IMR-90 (cell line): ENCODE results near the gene SPCS3. TPM values are rescaled to one million over a fixed set of nuclear protein-coding genes. Genes with fewer than 3 reads are reported as not detected.

Experiments used
- ATAC-seq: fragments of 200-7000 bp; cut with Tn5 transposase; 2 replicates; pipeline ENCODE4 v1.9.1; 2020; ENCODE audit warnings: low read depth, mild to moderate bottlenecking, moderate library complexity
- BruUV-seq: library from RNA; stranded (reverse); fragments of 400-500 nt; replicated peaks from 2 replicates; lab custom pipeline; 2021; lab: Mats Ljungman, UMichigan
- CTCF ChIA-PET: fragments of 300-600 bp; formaldehyde crosslinking; extraction: SDS; loops from one replicate; lab custom pipeline; 2021; ENCODE audit warnings: antibody characterized with exemption; lab: Yijun Ruan, JAX
- POLR2A ChIA-PET: fragments of 300-600 bp; sonication (Branson Sonifier 250); formaldehyde crosslinking; loops from one replicate; lab custom pipeline; 2022; ENCODE audit warnings: antibody characterized with exemption; ENCODE audit not compliant: unreplicated experiment; lab: Charles Lee
- DNase-seq: peaks from one replicate; pipeline ENCODE4 v3.0.0; 2013
- H2AFZ ChIP-seq: replicated peaks from 2 replicates; pipeline ENCODE3; 2013; ENCODE audit warnings: low read length, mild to moderate bottlenecking; ENCODE audit not compliant: poor library complexity
- H2AK5ac ChIP-seq: 2 replicates; pipeline ENCODE4 v1.6.1; 2013; ENCODE audit warnings: low read depth, low read length, inconsistent platforms
- H2AK9ac ChIP-seq: replicated peaks from 2 replicates; pipeline ENCODE3; 2013; ENCODE audit warnings: mild to moderate bottlenecking, low read depth, low read length, moderate library complexity; ENCODE audit not compliant: poor library complexity
- H2BK120ac ChIP-seq: 2 replicates; pipeline ENCODE4 v1.6.1; 2013; ENCODE audit warnings: low read depth, low read length, inconsistent platforms
- H2BK15ac ChIP-seq: 3 replicates; pipeline ENCODE4 v1.6.1; 2013; ENCODE audit warnings: low read depth, low read length, inconsistent platforms
- H2BK20ac ChIP-seq: 2 replicates; pipeline ENCODE4 v1.6.1; 2013; ENCODE audit warnings: low read depth, mild to moderate bottlenecking, inconsistent platforms, low read length, moderate library complexity
- H2BK5ac ChIP-seq: 2 replicates; pipeline ENCODE4 v1.6.1; 2013; ENCODE audit warnings: mild to moderate bottlenecking, low read depth, low read length, inconsistent platforms; ENCODE audit not compliant: poor library complexity, severe bottlenecking
- H3K14ac ChIP-seq: replicated peaks from 2 replicates; pipeline ENCODE4 v1.6.1; 2013; ENCODE audit warnings: low read depth, low read length, inconsistent platforms
- H3K18ac ChIP-seq: 2 replicates; pipeline ENCODE4 v1.6.1; 2013; ENCODE audit warnings: low read depth, low read length, control low read depth
- H3K23ac ChIP-seq: 2 replicates; pipeline ENCODE4 v1.6.1; 2013; ENCODE audit warnings: low read depth, low read length, inconsistent platforms
- H3K27ac ChIP-seq: 2 replicates; pipeline ENCODE4 v1.5.1; 2013; ENCODE audit warnings: mild to moderate bottlenecking, control low read depth, low read length; ENCODE audit not compliant: insufficient read depth
- H3K27me3 ChIP-seq: 2 replicates; pipeline ENCODE4 v1.6.1; 2013; ENCODE audit warnings: low read length; ENCODE audit not compliant: control insufficient read depth, insufficient read depth
- H3K36me3 ChIP-seq: 2 replicates; pipeline ENCODE4 v1.6.1; 2013; ENCODE audit warnings: low read length, mixed read lengths; ENCODE audit not compliant: control insufficient read depth, insufficient read depth
- H3K4ac ChIP-seq: 2 replicates; pipeline ENCODE4 v1.6.1; 2013; ENCODE audit warnings: low read depth, low read length, inconsistent platforms
- H3K4me1 ChIP-seq: 2 replicates; pipeline ENCODE4 v1.6.1; 2013; ENCODE audit warnings: low read length, mixed read lengths; ENCODE audit not compliant: control insufficient read depth, insufficient read depth
- H3K4me2 ChIP-seq: 2 replicates; pipeline ENCODE4 v1.6.1; 2013; ENCODE audit warnings: low read depth, mild to moderate bottlenecking, control low read depth, low read length, moderate library complexity
- H3K4me3 ChIP-seq: 2 replicates; pipeline ENCODE4 v1.5.1; 2013; ENCODE audit warnings: low read depth, mild to moderate bottlenecking, control low read depth, low read length, moderate library complexity; ENCODE audit not compliant: insufficient read depth
- H3K56ac ChIP-seq: 2 replicates; pipeline ENCODE4 v1.6.1; 2013; ENCODE audit warnings: low read length, inconsistent platforms; ENCODE audit not compliant: insufficient read depth; ENCODE audit errors: extremely low read depth
- H3K79me1 ChIP-seq, 2 experiments: 2 replicates each; pipeline ENCODE4 v1.6.1; 2013; ENCODE audit warnings: low read length in 2 of 2, inconsistent platforms in 1 of 2, low read depth in 1 of 2
- H3K9ac ChIP-seq: 2 replicates; pipeline ENCODE4 v1.6.1; 2013; ENCODE audit warnings: low read depth, low read length, control low read depth
- H3K9me1 ChIP-seq: 2 replicates; pipeline ENCODE4 v1.6.1; 2013; ENCODE audit warnings: low read length, inconsistent platforms; ENCODE audit not compliant: insufficient read depth
- H3K9me3 ChIP-seq: 2 replicates; pipeline ENCODE4 v1.6.1; 2013; ENCODE audit warnings: low read length; ENCODE audit not compliant: control insufficient read depth, insufficient read depth
- H4K20me1 ChIP-seq: 2 replicates; pipeline ENCODE4 v1.6.1; 2013; ENCODE audit warnings: low read length, inconsistent platforms; ENCODE audit not compliant: insufficient read depth
- H4K5ac ChIP-seq: 2 replicates; pipeline ENCODE4 v1.6.1; 2013; ENCODE audit warnings: mild to moderate bottlenecking, low read depth, low read length, control low read depth
- H4K8ac ChIP-seq, 2 experiments: 2 replicates each; pipeline ENCODE4 v1.6.1; 2013; ENCODE audit warnings: low read depth in 2 of 2, low read length in 2 of 2, control low read depth in 1 of 2, inconsistent platforms in 1 of 2
- H4K91ac ChIP-seq: 2 replicates; pipeline ENCODE4 v1.6.1; 2013; ENCODE audit warnings: low read depth, low read length, inconsistent platforms; ENCODE audit not compliant: insufficient read depth
- CEBPB ChIP-seq: IDR thresholded peaks from 2 replicates; pipeline ENCODE4 v1.6.1; 2012; ENCODE audit warnings: low read depth, low read length, improper control_type of control experiment
- CHD1 ChIP-seq: IDR thresholded peaks from 2 replicates; pipeline ENCODE4 v1.6.1; 2012; ENCODE audit warnings: low read depth, low read length, improper control_type of control experiment
- CTCF ChIP-seq: conservative IDR thresholded peaks from 2 replicates; pipeline ENCODE4 v1.5.1; 2012; ENCODE audit warnings: mild to moderate bottlenecking, low read depth, low read length, improper control_type of control experiment
- FOS ChIP-seq: fragments of 150-350 bp; IDR thresholded peaks from 2 replicates; pipeline ENCODE4 v1.6.1; 2016; ENCODE audit warnings: low read depth, low read length
- MAFK ChIP-seq: IDR thresholded peaks from 2 replicates; pipeline ENCODE4 v1.6.1; 2012; ENCODE audit warnings: low read depth, low read length, improper control_type of control experiment
- MAZ ChIP-seq: IDR thresholded peaks from 2 replicates; pipeline ENCODE4 v1.6.1; 2012; ENCODE audit warnings: low read depth, mild to moderate bottlenecking, low read length, improper control_type of control experiment, moderate library complexity, borderline replicate concordance
- NFE2L2 ChIP-seq: fragments of 150-350 bp; IDR thresholded peaks from 2 replicates; pipeline ENCODE4 v1.6.1; 2016; ENCODE audit warnings: low read depth, mild to moderate bottlenecking, low read length
- POLR2A ChIP-seq: IDR thresholded peaks from 2 replicates; pipeline ENCODE4 v1.6.1; 2012; ENCODE audit warnings: mild to moderate bottlenecking, low read depth, low read length
- SMC3 ChIP-seq: fragments of 150-350 bp; IDR thresholded peaks from 2 replicates; pipeline ENCODE4 v1.6.1; 2016; ENCODE audit warnings: low read depth, mild to moderate bottlenecking, antibody characterized with exemption, low read length, moderate library complexity
- USF2 ChIP-seq: fragments of 150-350 bp; IDR thresholded peaks from 2 replicates; pipeline ENCODE4 v1.6.1; 2017; ENCODE audit warnings: mild to moderate bottlenecking, antibody characterized with exemption, low read length, low read depth
- WGBS, 2 experiments: methylation state at CpG; one replicate each; pipeline versions ENCODE4 v1.1.5 to v1.1.7; 2013; ENCODE audit warnings: missing lambda C conversion rate in 2 of 2; ENCODE audit not compliant: insufficient read length in 1 of 2; ENCODE audit errors: extremely low coverage in 2 of 2; 5-methylcytosine and 5-hydroxymethylcytosine counted together
- dilution Hi-C: fragments of 300-500 bp; cut with HindIII; formaldehyde crosslinking; loops from one replicate; pipeline ENCODE4 v1.14.3; 2018; ENCODE audit warnings: low sequenced_read_pairs; ENCODE audit not compliant: unreplicated experiment
- in situ Hi-C: fragments of 300-500 bp; cut with MboI; formaldehyde crosslinking; loops from 3 replicates; pipeline ENCODE4 v1.14.3; 2019; ENCODE audit warnings: low sequenced_read_pairs, inconsistent platforms, mixed read lengths
- intact Hi-C: fragments of 100-400 bp; cut with micrococcal nuclease; formaldehyde crosslinking; loops from 2 replicates; pipeline ENCODE4 v1.10.0; 2022
- polyA plus RNA-seq, 3 experiments: library from polyadenylated mRNA; depleted of rRNA; stranded (reverse); fragments of >200 nt; gene quantifications; 2 replicates each; pipeline ENCODE4 v1.2.3, GENCODE V29; 2012; ENCODE audit warnings: low replicate concordance in 1 of 3
- total RNA-seq: library from RNA; depleted of rRNA; stranded (reverse); fragments of >200 nt; gene quantifications from 2 replicates; pipeline ENCODE4 v1.2.3, GENCODE V29; 2012
- TF ChIP-seq, protein P1 (sequence below): fragments of 150-350 bp; IDR thresholded peaks from 2 replicates; pipeline ENCODE4 v1.6.1; 2016; ENCODE audit warnings: low read depth, mild to moderate bottlenecking, low read length, moderate library complexity, borderline replicate concordance

SPCS3 gene
- total and polyA plus RNA-seq, 2 of the 4 experiments (the other 2 are of a cell fraction): 41.6 to 77.4 TPM

GRCh38 chr4:176286728-176287127 lies 33.0 kb upstream of the SPCS3 start:
- intact Hi-C loops: no loop called here
- Histone ChIP-seq H3K9ac (no peak overlapping the region), H4K91ac (peak overlapping the region; percentile 31; the same call in 1 of the 2 replicates), H2AFZ (peak overlapping the region; percentile 35), H2BK15ac (peak overlapping the region; percentile 36; the same call in 1 of the 3 replicates), H2AK9ac (no peak overlapping the region), H4K20me1 (no peaks in the 10 kb centered on the region), H3K56ac (no peak overlapping the region), H2BK5ac (no peak overlapping the region), H3K79me1 (no peaks in the 10 kb centered on the region), H3K4ac (peak overlapping the region; percentile 42; the same call in 1 of the 2 replicates), H3K23ac (no peak overlapping the region), H2BK20ac (peak overlapping the region; percentile 16), H3K9me1 (no peaks in the 10 kb centered on the region), H3K9me3 (no peaks in the 10 kb centered on the region), H3K27ac (peak overlapping the region; percentile 69; the same call in 1 of the 2 replicates), H2AK5ac (0 out of 2 replicates have a peak overlapping the region, but pooled peaks have one; percentile 3), H3K4me3 (no peak overlapping the region), H4K8ac (peak overlapping the region; percentile 24 to 26; a peak in 2 of 4 replicates), H3K27me3 (no peaks in the 10 kb centered on the region), H2BK120ac (peak overlapping the region; percentile 35), H3K4me2 (peak overlapping the region; percentile 12; the same call in 1 of the 2 replicates), H3K36me3 (no peaks in the 10 kb centered on the region), H4K5ac (peak overlapping the region; percentile 95), H3K4me1 (peaks cover 6% of the 10 kb centered on the region), H3K14ac (no peak overlapping the region), H3K18ac (peak overlapping the region; percentile 96)
- BruUV-seq: no TSS peak
- WGBS, 2 experiments: 50% methylated on average over 2 of the region's 3 CpGs; no CpG with 5 or more reads in 1 of the 2 experiments
- dilution Hi-C loops: no loop called here
- ChIA-PET CTCF (interaction anchor here (1.2 to 1.5 kb wide), 2 partner anchors 9 to 13 kb away, joined by 4 to 5 read pairs; no protein-coding TSS in a partner anchor), POLR2A (no interaction called here)
- peak; percentile 78 for ATAC-seq
- no peak for TF ChIP-seq CEBPB
- no peak for TF ChIP-seq MAZ
- TF ChIP-seq CHD1: no peak
- TF ChIP-seq NFE2L2: no peak
- no peak for TF ChIP-seq CTCF
- no peak for TF ChIP-seq MAFK
- TF ChIP-seq SMC3: no peak
- TF ChIP-seq POLR2A: no peak
- no peak for TF ChIP-seq FOS
- TF ChIP-seq USF2: no peak
- TF ChIP-seq, protein P1, sequence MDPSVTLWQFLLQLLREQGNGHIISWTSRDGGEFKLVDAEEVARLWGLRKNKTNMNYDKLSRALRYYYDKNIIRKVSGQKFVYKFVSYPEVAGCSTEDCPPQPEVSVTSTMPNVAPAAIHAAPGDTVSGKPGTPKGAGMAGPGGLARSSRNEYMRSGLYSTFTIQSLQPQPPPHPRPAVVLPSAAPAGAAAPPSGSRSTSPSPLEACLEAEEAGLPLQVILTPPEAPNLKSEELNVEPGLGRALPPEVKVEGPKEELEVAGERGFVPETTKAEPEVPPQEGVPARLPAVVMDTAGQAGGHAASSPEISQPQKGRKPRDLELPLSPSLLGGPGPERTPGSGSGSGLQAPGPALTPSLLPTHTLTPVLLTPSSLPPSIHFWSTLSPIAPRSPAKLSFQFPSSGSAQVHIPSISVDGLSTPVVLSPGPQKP: no peak
- in situ Hi-C loops: no loop called here
- DNase-seq: peak; percentile 35
